Uterus (tissue), 2 donors: Measurements from ENCODE around the gene CBFA2T3.
"Not testable (repeated sequence)": the region's sequence is repeated elsewhere in the genome, so short reads cannot be mapped to it uniquely, and the experiment has no call there.

Experiments used
- CTCF ChIP-seq, 4 experiments: fragments of 200-600 bp in 2 of 4; fragments of 450-650 bp in 2 of 4; sonication (generic) in 2 of 4; IDR thresholded peaks; one replicate each; pipeline ENCODE4 v1.5.1; 2016 to 2019; ENCODE audit warnings: antibody characterized with exemption in 4 of 4, mild to moderate bottlenecking in 2 of 4, moderate library complexity in 1 of 4
- POLR2A ChIP-seq, 2 donors: fragments of 450-650 bp; IDR thresholded peaks; one replicate each; pipeline ENCODE4 v1.6.1; 2016; ENCODE audit warnings: antibody characterized with exemption in 2 of 2, mild to moderate bottlenecking in 1 of 2, moderate library complexity in 1 of 2

- TF ChIP-seq POLR2A, CTCF (IDR thresholded peaks at IDR 0.05): not testable (repeated sequence)
Measured at GRCh38 chr16:89008796-89009195, 31.8 kb upstream of the CBFA2T3 start.
